UCSD-AML1 (cell line): ENCODE results near the gene SFT2D2.

Experiments used
- DNase-seq: peaks from one replicate; lab custom pipeline; 2025; ENCODE audit not compliant: unreplicated experiment; lab: John Stamatoyannopoulos, UW

Gene SFT2D2

DNA sequence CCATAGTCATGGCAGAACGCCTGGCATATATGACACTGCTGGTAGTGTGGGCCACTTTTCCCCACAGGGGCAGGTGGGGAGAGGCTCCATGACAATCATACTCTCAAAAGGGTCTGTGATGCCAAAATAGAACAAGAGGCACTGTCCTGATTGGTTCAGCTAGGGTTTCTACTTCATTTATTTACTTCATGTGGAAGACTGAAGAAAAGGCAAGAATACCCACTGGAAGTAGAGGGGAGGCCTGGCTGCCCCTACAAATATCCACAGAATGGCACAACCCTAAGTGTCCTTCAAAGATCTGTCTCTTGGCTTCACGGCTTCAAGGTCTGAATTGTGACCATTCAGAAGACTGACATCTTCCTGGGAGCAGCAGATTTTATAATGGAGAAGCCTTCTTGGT, 4.5 kb upstream of the SFT2D2 start:
- DNase-seq = no peak

DNA sequence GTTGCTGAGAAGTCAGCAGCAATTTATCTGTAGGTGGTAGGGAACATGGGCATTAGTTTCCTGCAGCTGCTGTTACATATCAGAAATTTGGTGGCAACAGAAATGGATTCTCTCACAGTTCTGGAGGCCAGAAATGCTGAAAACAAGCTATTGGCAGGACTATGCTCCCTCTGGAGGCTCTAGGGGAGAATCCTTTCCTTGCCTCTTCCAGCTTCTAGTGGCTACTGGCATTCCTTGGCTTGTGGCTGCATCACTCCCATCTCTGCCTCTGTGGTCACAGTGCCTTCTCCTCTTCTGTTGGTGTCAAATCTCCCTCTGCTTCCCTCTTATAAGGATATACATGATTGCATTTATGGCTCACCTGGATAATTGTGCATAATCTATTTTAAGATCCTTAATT, 2.5 kb upstream of the SFT2D2 start:
- DNase-seq = no peak

GRCh38 chr1:168223681-168224540, 1.9 kb upstream of the SFT2D2 start:
- no peak for DNase-seq

- DNase-seq = no peak
These were observed 813 bp upstream of the SFT2D2 start for GRCh38 chr1:168224991-168225390.

DNA sequence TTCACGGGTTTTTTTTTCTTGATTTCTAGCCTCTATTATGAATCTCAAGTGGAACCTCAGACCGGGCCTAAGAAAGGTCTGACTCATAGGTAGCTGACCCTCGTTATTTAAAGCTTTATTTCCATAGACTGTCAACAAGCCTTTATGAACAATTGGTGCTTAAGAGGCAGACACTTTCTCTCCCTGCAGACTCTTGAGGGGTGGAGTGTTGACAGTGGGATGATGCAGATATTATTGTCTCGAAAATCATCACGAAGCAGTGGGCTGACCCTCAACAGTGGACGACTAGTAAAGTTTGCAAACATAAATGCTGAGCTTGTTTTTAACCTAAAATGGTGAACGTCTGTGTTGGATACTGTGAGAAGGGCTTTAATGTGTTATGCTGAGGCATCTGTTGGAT, 1.8 kb downstream of the SFT2D2 start:
- DNase-seq = no peak

GRCh38 chr1:168229893-168230292, 4.1 kb downstream of the SFT2D2 start:
- DNase-seq = no peak

DNA sequence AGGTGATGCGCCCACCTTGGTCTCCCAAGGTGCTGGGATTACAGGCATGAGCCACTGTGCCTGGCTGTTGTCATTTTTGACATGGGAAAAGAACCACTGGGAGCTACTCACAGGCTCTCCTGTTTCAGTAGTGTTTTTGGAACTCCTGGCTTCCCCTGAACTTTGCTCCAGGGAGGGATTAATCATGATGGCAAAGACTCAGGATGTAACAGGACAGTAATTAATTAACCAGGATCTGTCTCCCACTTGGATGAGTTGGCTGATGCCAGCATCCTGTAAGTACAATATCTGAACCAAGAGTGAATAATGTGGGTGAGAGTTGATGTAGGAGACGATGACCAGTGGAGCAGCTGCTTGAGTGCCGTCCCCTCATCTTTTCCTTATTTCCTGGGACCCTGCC, 4.9 kb downstream of the SFT2D2 start:
- DNase-seq = no peak

GRCh38 chr1:168234846-168235547, 9.2 kb downstream of the SFT2D2 start:
- peak; percentile 18 for DNase-seq

- DNase-seq = no peak
These were observed 9.7 kb downstream of the SFT2D2 start for GRCh38 chr1:168235548-168235885.

- no peak for DNase-seq
These were observed 10.1 kb downstream of the SFT2D2 start for GRCh38 chr1:168235937-168236336.

DNA sequence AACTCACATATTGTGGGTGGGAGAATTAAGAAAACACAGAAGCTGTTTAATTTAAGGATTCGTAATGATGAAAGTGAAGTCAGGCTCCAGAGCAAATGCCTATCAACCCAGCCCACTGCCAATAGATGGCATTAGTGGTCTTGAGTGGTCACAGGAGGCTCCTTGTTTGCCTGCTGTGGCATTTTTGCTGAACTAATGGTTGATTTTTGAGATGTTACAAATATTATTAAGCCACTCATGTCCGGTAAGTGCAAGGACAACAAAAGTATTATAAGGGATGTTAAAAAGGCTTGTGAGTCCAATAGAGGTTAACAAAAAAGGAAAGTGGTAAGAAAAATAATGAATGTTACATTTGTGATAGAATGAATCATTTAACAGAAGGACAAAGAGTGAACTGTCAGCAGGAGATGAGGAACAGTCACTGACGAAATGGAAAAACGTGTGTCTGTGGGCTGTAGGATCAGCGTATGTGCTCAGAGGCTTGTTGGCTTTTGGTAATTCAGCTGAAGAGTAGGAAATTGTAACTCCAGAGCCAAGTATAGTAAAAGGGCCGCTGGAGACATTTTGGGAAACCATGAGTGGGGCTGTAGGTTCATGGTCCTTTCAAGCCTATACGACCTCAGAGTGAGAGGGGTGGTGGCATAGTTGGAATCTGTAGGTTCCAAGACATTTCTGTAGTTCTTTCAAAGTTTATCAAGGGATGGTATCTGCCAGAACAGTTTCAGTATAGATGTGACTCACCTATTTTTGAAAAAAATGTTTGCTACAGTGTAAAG, 11.2 kb downstream of the SFT2D2 start:
- no peak for DNase-seq

GRCh38 chr1:168243198-168243597, 17.4 kb downstream of the SFT2D2 start:
- DNase-seq = no peak

DNA sequence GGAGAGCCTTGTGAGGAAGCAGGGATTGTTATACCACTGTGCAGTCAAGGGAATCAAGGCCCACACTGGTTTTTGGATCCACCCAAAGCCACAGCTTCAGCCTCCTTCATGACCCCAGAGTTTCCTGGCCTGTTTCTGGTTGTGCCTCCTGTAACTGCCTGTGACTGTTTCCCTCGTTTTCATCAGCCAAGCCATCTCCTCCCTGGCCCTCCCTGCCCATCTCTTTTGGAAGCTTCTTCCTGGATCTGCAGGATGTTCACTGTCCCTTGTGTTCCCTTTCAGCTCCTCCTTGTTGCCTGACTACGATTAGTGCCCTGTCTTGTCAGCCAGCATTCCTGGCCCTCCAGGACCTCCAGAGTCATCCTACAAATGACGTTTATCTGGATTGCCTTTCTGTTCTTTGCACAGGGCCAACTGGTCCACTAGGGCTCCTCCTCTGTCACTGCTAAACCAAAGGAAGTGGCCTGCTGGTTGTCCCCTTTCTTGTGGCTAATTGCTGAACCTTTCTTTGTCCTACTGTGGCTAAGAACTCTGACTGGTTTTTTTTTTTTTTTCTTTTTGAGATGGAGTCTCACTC, 17.9 kb downstream of the SFT2D2 start:
- DNase-seq = no peak

DNA sequence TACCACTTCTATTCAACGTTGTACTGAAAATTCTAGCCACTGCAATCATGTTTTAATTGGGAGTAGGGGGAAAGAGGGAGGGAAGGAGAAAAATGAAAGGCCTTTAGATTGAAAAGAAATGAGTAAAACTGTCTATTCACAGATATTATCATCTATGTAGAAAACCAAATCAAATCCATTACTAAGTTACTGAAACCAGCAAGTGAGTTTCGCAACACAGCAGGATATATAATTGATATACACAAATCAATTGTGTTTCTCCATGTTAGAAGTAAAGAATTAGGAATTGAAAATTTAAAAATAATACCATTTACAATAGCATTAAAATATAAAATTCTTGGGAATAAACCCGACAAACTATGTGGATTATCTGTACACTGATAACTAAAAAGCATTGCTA, 19.2 kb downstream of the SFT2D2 start:
- DNase-seq = no peak

GRCh38 chr1:168246506-168246905, 20.7 kb downstream of the SFT2D2 start:
- no peak for DNase-seq

GRCh38 chr1:168252204-168252733, 26.5 kb downstream of the SFT2D2 start:
- DNase-seq = no peak

- no peak for DNase-seq
These were observed 30.4 kb downstream of the SFT2D2 start for GRCh38 chr1:168256164-168256563.

GRCh38 chr1:168257397-168257796, 31.6 kb downstream of the SFT2D2 start:
- DNase-seq = no peak

DNA sequence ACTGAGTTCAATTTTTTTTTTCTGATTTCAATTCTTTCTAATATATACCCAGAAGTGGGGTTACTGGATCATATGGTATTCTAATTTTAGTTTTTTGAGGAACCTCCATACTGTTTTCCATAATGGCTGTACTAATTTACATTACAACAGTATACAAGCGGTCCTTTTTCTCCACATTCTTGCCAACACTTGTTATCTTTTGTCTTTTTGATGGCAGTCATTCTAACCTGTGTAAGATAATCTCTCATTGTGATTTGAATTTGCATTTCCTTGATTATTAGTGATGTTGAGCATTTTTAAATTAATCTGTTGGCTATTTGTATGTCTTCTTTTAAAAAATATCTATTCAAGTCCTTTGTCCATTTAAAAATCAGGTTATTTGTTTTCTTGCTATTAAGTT, 33.8 kb downstream of the SFT2D2 start:
- no peak for DNase-seq

- DNase-seq = no peak
These were observed 34.6 kb downstream of the SFT2D2 start for GRCh38 chr1:168260393-168260792.

DNA sequence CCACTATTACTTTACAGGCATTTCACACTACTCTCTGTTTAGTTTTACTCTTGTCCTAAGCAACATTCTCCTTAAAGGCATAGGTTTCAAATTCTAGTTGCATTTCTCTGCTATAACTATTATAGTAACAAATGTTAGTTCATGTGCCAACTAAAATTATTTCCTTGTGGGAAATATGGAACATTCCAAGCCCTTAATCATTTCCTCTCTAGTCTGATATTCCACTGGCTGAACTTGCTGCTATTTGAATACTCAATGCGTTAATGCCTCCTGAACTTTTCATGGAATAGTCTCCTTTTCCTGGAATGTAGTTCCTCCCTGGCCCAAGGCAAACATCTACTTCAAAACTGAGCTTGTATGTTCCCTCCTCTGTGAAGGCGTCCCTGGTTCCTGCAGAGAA, 35.6 kb downstream of the SFT2D2 start:
- no peak for DNase-seq
